Motor neuron (in vitro differentiated cells): ENCODE measurements around the gene MDM2. TPM values are rescaled to one million over a fixed set of nuclear protein-coding genes. Genes with fewer than 3 reads are reported as not detected.
"Not testable (repeated sequence)": the region's sequence is repeated elsewhere in the genome, so short reads cannot be mapped to it uniquely, and the experiment has no call there.

ENCODE experiments used
- ATAC-seq, 8 experiments: fragments of 200-7000 bp; cut with Tn5 transposase; replicated peaks in 6 of 8; 2 replicates each; pipeline ENCODE4 v1.8.0; 2021; ENCODE audit warnings: mild to moderate bottlenecking in 8 of 8, moderate library complexity in 8 of 8
- H3K27ac ChIP-seq, 2 donors: fragments of 250-450 bp; sonication (Bioruptor Pico); 2 replicates each; pipeline ENCODE4 v1.9.0; 2021; ENCODE audit warnings: antibody characterized with exemption in 2 of 2, mild to moderate bottlenecking in 2 of 2, moderate library complexity in 1 of 2
- H3K4me1 ChIP-seq, 2 donors: fragments of 250-450 bp; sonication (Bioruptor Pico); replicated peaks in 1 of 2; 2 replicates each; pipeline ENCODE4 v1.6.1; 2021; ENCODE audit warnings: antibody characterized with exemption in 2 of 2, mild to moderate bottlenecking in 2 of 2, moderate library complexity in 1 of 2
- H3K4me3 ChIP-seq, 5 donors: fragments of 250-450 bp; sonication (Bioruptor Pico); 2 replicates each; pipeline ENCODE4 v1.9.0; 2021; ENCODE audit warnings: antibody characterized with exemption in 5 of 5, mild to moderate bottlenecking in 5 of 5, moderate library complexity in 4 of 5
- WGBS, 10 experiments: fragments of 450-650 bp; shearing (Covaris generic); methylation state at CpG; one replicate each; pipeline ENCODE4 v1.0.0; 2022; 5-methylcytosine and 5-hydroxymethylcytosine counted together
- in situ Hi-C, 9 experiments: fragments of 400-800 bp; cut with MboI; loops; one replicate each; pipeline ENCODE4 v1.15.0; 2021; ENCODE audit warnings: low sequenced_read_pairs in 9 of 9, low pct_unique_long_range_greater_than_20kb in 2 of 9; ENCODE audit not compliant: unreplicated experiment in 9 of 9
- total RNA-seq, 8 experiments: library from RNA; unstranded; fragments of 300-600 nt; gene quantifications; 2 replicates each; pipeline versions ENCODE4 v1.2.3 to v1.2.4, GENCODE V29; 2022

MDM2 gene
- total RNA-seq, 8 experiments from 2014 or later: 33.6 to 384 (median 99.5) TPM

- Histone ChIP-seq H3K27ac (no peak overlapping the region), H3K4me1 (no peaks in the 10 kb centered on the region), H3K4me3 (no peak overlapping the region)
- WGBS, 10 experiments: 4 to 100% (median 63%) methylated on average over 1 to 3 of the region's 3 CpGs; no CpG with 5 or more reads in 1 of the 10 experiments
- ATAC-seq: no peak
- in situ Hi-C loops: loop anchor here in 1 of 9 experiments (25.0 kb wide), 1 partner anchor 231 kb away; no protein-coding TSS in a partner anchor
Measured at GRCh38 chr12:68856510-68856909, 48.5 kb downstream of the MDM2 start.

- WGBS, 10 experiments: 83 to 100% (median 88%) methylated on average over 1 to 3 of the region's 3 CpGs; no CpG with 5 or more reads in 4 of the 10 experiments
- Histone ChIP-seq H3K4me3 (no peak overlapping the region), H3K4me1 (no peaks in the 10 kb centered on the region), H3K27ac (no peak overlapping the region)
- no peak for ATAC-seq
- in situ Hi-C loops: loop anchor here in 1 of 9 experiments (25.0 kb wide), 1 partner anchor 225 kb away; no protein-coding TSS in a partner anchor
Measured at GRCh38 chr12:68861890-68862289, 53.9 kb downstream of the MDM2 start.

GRCh38 chr12:68863109-68863770 lies 55.3 kb downstream of the MDM2 start:
- no peak overlapping the region for H3K27ac ChIP-seq
- H3K4me3 ChIP-seq: no peak overlapping the region
- 40 to 100% (median 87%) methylated on average over 1 to 4 of the region's 7 CpGs; no CpG with 5 or more reads in 4 of the 10 experiments for WGBS, 10 experiments
- ATAC-seq: peak in 1 of 8 experiments; percentile 4
- no peaks in the 10 kb centered on the region for H3K4me1 ChIP-seq
- in situ Hi-C loops: loop anchor here in 1 of 9 experiments (25.0 kb wide), 1 partner anchor 224 kb away; no protein-coding TSS in a partner anchor

DNA sequence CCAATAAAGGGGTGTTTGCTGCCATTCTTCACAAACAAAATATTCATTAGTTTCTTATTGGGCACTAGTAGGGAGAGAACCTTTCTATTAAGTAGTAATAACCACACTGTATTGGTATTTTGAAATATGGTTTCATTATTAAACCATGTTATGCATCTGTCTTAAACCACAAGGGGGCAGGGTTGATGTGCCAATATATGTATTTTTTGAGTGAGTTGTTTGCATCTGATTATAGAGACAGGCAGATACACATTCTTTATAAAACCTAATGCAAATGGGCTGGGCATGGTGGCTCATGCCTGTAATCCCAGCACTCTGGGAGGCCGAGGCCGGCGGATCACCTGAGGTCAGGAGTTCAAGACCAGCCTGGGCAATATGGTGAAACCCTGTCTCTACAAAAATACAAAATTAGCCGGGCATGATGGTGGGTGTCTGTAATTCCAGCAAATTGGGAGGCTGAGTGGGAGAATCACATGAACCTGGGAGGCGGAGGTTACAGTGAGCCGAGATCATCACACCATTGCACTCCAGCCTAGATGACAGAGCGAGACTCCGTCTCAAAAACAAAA lies 56.0 kb downstream of the MDM2 start:
- not testable (repeated sequence) for H3K4me3 ChIP-seq, H3K27ac ChIP-seq, H3K4me1 ChIP-seq
- peak in 3 of 8 experiments; percentile 57 to 70 (median 67) for ATAC-seq
- in situ Hi-C loops: loop anchor here in 1 of 9 experiments (25.0 kb wide), 1 partner anchor 223 kb away; no protein-coding TSS in a partner anchor
- WGBS, 10 experiments: 46 to 100% (median 67%) methylated on average over 1 to 8 of the region's 8 CpGs; no CpG with 5 or more reads in 5 of the 10 experiments

DNA sequence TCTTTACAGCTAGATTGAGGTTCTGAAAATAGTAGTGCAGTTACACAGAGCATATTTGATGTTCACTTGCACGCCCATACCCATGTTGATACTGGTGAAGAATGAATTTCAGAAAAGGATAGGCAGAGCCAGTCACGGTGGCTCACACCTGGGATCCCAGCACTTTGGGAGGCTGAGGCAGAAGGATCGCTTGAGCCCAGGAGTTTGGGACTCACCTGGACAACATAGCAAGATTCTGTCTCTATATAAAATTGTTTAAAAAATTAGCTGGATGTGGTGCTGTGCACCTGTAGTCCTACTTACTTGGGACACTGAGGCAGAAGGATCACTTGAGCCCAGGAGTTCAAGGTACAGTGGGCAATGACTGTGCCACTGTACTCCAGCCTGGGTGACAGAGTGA lies 56.6 kb downstream of the MDM2 start:
- no peak overlapping the region for H3K27ac ChIP-seq
- no peak overlapping the region for H3K4me3 ChIP-seq
- H3K4me1 ChIP-seq: no peaks in the 10 kb centered on the region
- in situ Hi-C loops: loop anchor here in 1 of 9 experiments (25.0 kb wide), 1 partner anchor 223 kb away; no protein-coding TSS in a partner anchor
- 83 to 100% (median 100%) methylated on average over 1 to 3 of the region's 3 CpGs; no CpG with 5 or more reads in 2 of the 10 experiments for WGBS, 10 experiments
- ATAC-seq: no peak

DNA sequence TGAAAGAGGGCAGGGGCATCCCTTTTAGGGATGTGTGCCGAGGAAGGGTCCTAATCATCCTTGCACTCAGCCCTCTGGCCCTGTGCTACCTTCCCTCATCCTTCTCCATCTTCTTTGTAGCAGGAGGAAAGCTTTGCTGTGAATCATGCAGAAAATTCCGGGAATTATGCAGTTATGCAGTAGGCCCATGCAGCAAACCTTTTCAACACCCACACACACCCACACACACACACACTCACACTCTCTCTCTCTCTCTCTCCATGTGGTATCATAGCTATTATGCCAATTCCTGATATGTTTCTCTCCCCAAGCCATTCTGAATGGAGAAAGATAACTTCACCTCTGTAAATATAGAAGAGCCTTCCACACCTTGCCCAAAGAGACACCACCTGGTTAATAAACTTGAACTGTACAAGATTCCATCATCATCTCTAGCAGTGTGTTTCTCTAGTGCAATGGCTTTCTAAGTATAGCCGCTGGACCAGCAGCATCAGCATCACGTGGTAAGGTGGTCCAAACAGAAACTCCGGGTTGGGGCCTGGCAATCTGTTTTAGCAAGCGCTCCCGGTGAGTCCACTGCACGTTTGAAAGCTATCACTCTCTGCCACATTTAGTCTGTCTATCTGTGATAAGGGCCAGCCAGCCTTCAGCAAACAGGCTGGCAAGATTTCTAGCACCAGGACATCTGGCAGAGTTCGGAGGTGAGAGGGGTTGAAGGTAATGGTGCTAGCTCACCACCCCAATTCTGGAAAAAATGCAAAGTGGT lies 57.6 kb downstream of the MDM2 start:
- no peak overlapping the region for H3K27ac ChIP-seq
- peak in 3 of 8 experiments; percentile 58 to 63 (median 58) for ATAC-seq
- in situ Hi-C loops: loop anchor here in 1 of 9 experiments (25.0 kb wide), 1 partner anchor 222 kb away; no protein-coding TSS in a partner anchor
- H3K4me3 ChIP-seq: no peak overlapping the region
- no peaks in the 10 kb centered on the region for H3K4me1 ChIP-seq
- 45 to 100% (median 76%) methylated on average over 1 to 8 of the region's 9 CpGs for WGBS, 10 experiments

DNA sequence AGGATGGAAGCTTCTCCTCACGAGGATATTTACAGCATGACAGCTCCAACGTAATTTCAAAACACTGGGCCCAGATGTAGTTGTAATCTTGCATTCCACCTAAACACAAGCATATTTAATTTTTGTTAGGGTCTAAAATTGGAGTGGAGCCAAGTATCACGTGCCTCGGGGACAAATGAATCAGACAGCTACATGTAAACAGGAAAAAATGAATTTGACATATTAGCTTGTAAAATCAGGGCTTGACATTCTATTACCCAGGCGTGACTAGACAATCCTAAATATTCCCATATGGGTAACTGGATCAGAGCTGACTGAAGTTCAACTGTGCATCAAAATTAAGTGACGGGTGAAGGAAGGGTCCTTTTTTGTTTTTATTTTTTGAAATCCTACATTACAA lies 59.0 kb downstream of the MDM2 start:
- in situ Hi-C loops: loop anchor here in 1 of 9 experiments (25.0 kb wide), 1 partner anchor 220 kb away; no protein-coding TSS in a partner anchor
- H3K4me3 ChIP-seq: no peak overlapping the region
- 4 to 100% (median 79%) methylated on average over 4 to 6 of the region's 6 CpGs; no CpG with 5 or more reads in 1 of the 10 experiments for WGBS, 10 experiments

DNA sequence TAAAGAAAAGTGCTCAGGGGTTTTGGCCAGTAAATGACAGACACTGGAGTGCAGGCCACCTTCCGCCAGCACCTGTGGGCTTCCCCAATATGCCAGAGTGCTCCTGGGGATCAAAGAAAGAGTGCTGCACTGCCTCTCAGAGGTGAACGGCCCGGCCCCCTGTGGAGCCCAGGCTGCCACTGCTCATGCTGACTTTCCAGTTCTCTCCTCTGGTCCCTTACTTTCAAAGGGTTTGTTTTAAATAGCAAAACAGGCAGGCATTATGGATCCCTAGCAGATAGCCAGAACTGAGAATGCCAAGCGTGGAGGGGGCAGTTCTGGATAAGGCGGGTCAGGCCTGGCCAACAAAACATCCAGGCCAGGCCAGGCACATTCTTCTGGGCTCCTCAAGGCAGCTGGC lies 59.6 kb downstream of the MDM2 start:
- in situ Hi-C loops: loop anchor here in 1 of 9 experiments (25.0 kb wide), 1 partner anchor 220 kb away; no protein-coding TSS in a partner anchor
- Histone ChIP-seq H3K4me3 (no peak overlapping the region), H3K4me1 (no peaks in the 10 kb centered on the region), H3K27ac (no peak overlapping the region)
- no peak for ATAC-seq
- WGBS, 10 experiments: 60 to 100% (median 94%) methylated on average over 1 to 3 of the region's 5 CpGs; no CpG with 5 or more reads in 5 of the 10 experiments

More for the DNA sequence above, 59.0 kb downstream of the MDM2 start:
- no peak overlapping the region for H3K27ac ChIP-seq
- peak in 2 of 8 experiments; percentile 33 to 54 for ATAC-seq
- no peaks in the 10 kb centered on the region for H3K4me1 ChIP-seq

DNA sequence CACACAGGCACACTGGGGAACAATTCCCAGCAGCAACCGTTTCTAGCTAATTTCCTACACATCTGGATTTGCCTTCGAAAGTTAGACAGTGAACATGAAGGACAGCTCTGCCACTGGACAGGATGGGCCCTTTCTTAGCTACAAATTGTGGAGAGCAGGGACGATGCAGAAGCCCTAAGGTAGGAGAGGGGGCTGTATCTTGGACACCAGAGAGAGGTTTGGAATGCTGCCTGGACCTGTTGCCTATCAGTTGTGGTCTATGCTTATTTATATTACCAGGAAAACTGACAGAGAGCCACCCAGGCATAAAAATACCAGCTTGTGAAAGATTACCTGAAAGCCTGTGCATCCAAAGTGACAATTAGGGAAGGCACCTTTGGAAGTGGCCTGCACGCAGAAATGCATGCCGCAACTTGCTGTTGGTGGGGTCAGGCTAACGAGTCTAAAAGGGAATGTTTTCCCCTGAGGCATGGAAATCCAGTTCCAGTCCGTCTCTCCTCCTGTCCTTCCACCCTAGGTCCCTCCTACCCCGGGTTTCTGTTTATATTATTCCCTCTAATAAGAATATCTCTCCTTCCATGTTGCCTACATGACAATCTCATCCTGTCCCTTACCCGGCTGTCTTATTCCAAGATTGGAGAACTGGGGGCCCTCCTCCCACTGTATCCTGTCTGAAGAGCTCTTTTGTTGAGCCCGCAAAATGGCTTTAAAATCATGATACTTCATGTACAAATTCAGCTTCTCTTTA lies 60.2 kb downstream of the MDM2 start:
- ATAC-seq: no peak
- no peak overlapping the region for H3K4me3 ChIP-seq
- no peaks in the 10 kb centered on the region for H3K4me1 ChIP-seq
- in situ Hi-C loops: loop anchor here in 1 of 9 experiments (25.0 kb wide), 1 partner anchor 219 kb away; no protein-coding TSS in a partner anchor
- WGBS, 10 experiments: 37 to 95% (median 83%) methylated on average over 2 to 7 of the region's 10 CpGs; no CpG with 5 or more reads in 1 of the 10 experiments
- H3K27ac ChIP-seq: no peak overlapping the region

DNA sequence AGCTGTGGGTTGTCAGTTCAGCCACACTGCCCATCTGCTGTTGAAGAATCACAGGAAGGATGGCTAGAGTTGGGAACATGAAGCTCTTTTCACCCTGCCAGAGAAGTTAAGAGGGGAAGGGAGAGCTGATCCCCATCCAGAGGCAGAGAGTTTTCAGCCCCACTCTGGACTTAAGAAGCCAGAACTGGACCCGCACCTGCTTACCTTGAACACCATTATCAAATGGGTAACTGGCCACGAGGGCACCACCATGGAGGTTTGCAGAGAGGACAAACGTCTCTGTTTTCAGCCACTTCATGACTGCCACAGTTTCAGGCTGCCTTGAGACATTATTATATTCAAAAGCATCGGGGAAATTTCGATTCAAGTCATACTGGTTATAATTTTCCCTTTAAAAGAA lies 62.0 kb downstream of the MDM2 start:
- in situ Hi-C loops: loop anchor here in 2 of 9 experiments (10.0 to 25.0 kb wide), 2 partner anchors 205 to 217 kb away; no protein-coding TSS in a partner anchor
- no peak for ATAC-seq
- no peaks in the 10 kb centered on the region for H3K4me1 ChIP-seq
- no peak overlapping the region for H3K27ac ChIP-seq
- H3K4me3 ChIP-seq: no peak overlapping the region
- WGBS, 10 experiments: 39 to 100% (median 92%) methylated on average over 1 to 5 of the region's 5 CpGs; no CpG with 5 or more reads in 1 of the 10 experiments

GRCh38 chr12:68870443-68870842 lies 62.5 kb downstream of the MDM2 start:
- in situ Hi-C loops: loop anchor here in 2 of 9 experiments (10.0 to 25.0 kb wide), 2 partner anchors 204 to 217 kb away; no protein-coding TSS in a partner anchor
- no peak for ATAC-seq
- no peak overlapping the region for H3K27ac ChIP-seq

DNA sequence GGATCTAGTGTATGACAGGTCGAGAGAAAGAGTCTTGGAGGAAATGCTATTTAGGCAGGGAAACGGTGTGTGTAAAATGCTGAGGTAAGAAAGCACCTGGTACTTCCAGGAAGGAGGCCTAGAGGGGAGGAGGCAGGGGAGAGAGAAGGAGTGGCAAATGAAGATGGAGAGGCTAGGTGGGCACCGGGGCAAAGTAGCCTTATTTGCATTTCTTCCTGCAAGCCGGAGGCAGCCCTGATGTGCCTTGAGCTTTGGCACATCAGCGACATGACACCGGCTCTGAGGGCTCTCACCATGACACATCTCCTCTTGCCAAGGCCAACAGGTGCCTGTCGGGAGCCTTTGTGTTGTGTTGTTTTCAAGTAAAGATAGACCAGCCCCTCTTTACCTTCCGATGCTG lies 63.4 kb downstream of the MDM2 start:
- H3K4me3 ChIP-seq: no peak overlapping the region
- ATAC-seq: no peak
- 63 to 100% (median 74%) methylated on average over 1 to 6 of the region's 8 CpGs; no CpG with 5 or more reads in 4 of the 10 experiments for WGBS, 10 experiments
- in situ Hi-C loops: loop anchor here in 2 of 9 experiments (10.0 to 25.0 kb wide), 2 partner anchors 203 to 216 kb away; no protein-coding TSS in a partner anchor
- no peak overlapping the region for H3K27ac ChIP-seq
- peaks cover 0 to 2% of the 10 kb centered on the region in 2 donors for H3K4me1 ChIP-seq

More at GRCh38 chr12:68870443-68870842, 62.5 kb downstream of the MDM2 start:
- H3K4me1 ChIP-seq: no peaks in the 10 kb centered on the region
- 33 to 81% (median 72%) methylated on average over 1 to 6 of the region's 6 CpGs; no CpG with 5 or more reads in 3 of the 10 experiments for WGBS, 10 experiments
- H3K4me3 ChIP-seq: no peak overlapping the region
